Left ventricle myocardium inferior (tissue), 1 donor: ENCODE results near the gene STK39. TPM values are rescaled to one million over a fixed set of nuclear protein-coding genes. Genes with fewer than 3 reads are reported as not detected.

Experiments
- DNase-seq: peaks from one replicate; pipeline ENCODE4 v3.0.0-alpha.2; 2020
- H3K27ac ChIP-seq: fragments of 200-600 bp; replicated peaks from 2 replicates; pipeline ENCODE4 v1.8.0; 2021
- H3K27me3 ChIP-seq: fragments of 200-600 bp; 2 replicates; pipeline ENCODE4 v1.8.0; 2021; ENCODE audit warnings: low read depth
- H3K36me3 ChIP-seq: fragments of 200-600 bp; 2 replicates; pipeline ENCODE4 v1.8.0; 2021
- H3K4me1 ChIP-seq: fragments of 200-600 bp; 2 replicates; pipeline ENCODE4 v1.8.0; 2021
- H3K4me3 ChIP-seq: fragments of 200-600 bp; 2 replicates; pipeline ENCODE4 v1.8.0; 2021; ENCODE audit warnings: mild to moderate bottlenecking, moderate library complexity
- H3K9me3 ChIP-seq: fragments of 200-600 bp; replicated peaks from 2 replicates; pipeline ENCODE4 v1.8.0; 2021
- CTCF ChIP-seq: fragments of 200-600 bp; IDR thresholded peaks from 2 replicates; pipeline ENCODE4 v1.8.0; 2021; ENCODE audit warnings: antibody characterized with exemption, mild to moderate bottlenecking, borderline replicate concordance
- intact Hi-C: fragments of 100-400 bp; cut with micrococcal nuclease; formaldehyde crosslinking; loops from one replicate; pipeline ENCODE4 v1.11.0; 2022
- total RNA-seq: library from RNA; stranded (reverse); fragmentation: NEBNext Ultra II Directional; extraction: Animal tissue kit (Norgen Biotek cat#: 25700); gene quantifications from one replicate; pipeline ENCODE4 v1.2.1, GENCODE V29; 2021
- donor health status: DM: no; HTN: yes; CAD: no; lungs with severe emphysema.

Gene STK39
- total RNA-seq, 1 donor from 2014 or later: 23.2 TPM

- Histone ChIP-seq H3K9me3 (no peaks in the 10 kb centered on the region), H3K4me1 (no peaks in the 10 kb centered on the region), H3K4me3 (no peak overlapping the region), H3K36me3 (no peaks in the 10 kb centered on the region), H3K27ac (no peak overlapping the region), H3K27me3 (no peaks in the 10 kb centered on the region)
- intact Hi-C loops: no loop called here
- DNase-seq: no peak
- no peak for TF ChIP-seq CTCF
These were observed 301.6 kb downstream of the STK39 start for GRCh38 chr2:167945660-167946368.

GRCh38 chr2:167944825-167945659, 302.4 kb downstream of the STK39 start:
- no peaks in the 10 kb centered on the region for H3K4me1 ChIP-seq
- no peak for TF ChIP-seq CTCF
- H3K27ac ChIP-seq: no peak overlapping the region
- H3K27me3 ChIP-seq: no peaks in the 10 kb centered on the region
- H3K36me3 ChIP-seq: no peaks in the 10 kb centered on the region
- H3K4me3 ChIP-seq: no peak overlapping the region
- H3K9me3 ChIP-seq: no peaks in the 10 kb centered on the region
- DNase-seq: no peak
- intact Hi-C loops: no loop called here

- H3K9me3 ChIP-seq: no peaks in the 10 kb centered on the region
- H3K36me3 ChIP-seq: no peaks in the 10 kb centered on the region
- no peak for TF ChIP-seq CTCF
These were observed 303.5 kb downstream of the STK39 start for GRCh38 chr2:167943897-167944296.

GRCh38 chr2:167943368-167943767, 304.0 kb downstream of the STK39 start:
- H3K4me1 ChIP-seq: no peaks in the 10 kb centered on the region
- H3K36me3 ChIP-seq: no peaks in the 10 kb centered on the region
- DNase-seq: no peak
- H3K9me3 ChIP-seq: no peaks in the 10 kb centered on the region
- intact Hi-C loops: no loop called here
- no peak overlapping the region for H3K27ac ChIP-seq
- H3K27me3 ChIP-seq: peaks cover 7% of the 10 kb centered on the region
- no peak overlapping the region for H3K4me3 ChIP-seq
- no peak for TF ChIP-seq CTCF

More at GRCh38 chr2:167943897-167944296, 303.5 kb downstream of the STK39 start:
- Histone ChIP-seq H3K27me3 (peaks cover 5% of the 10 kb centered on the region), H3K4me3 (no peak overlapping the region), H3K4me1 (no peaks in the 10 kb centered on the region), H3K27ac (no peak overlapping the region)
- intact Hi-C loops: no loop called here
- no peak for DNase-seq

GRCh38 chr2:167942366-167943081, 304.9 kb downstream of the STK39 start:
- no peaks in the 10 kb centered on the region for H3K4me1 ChIP-seq

More at GRCh38 chr2:167942366-167943081, 304.9 kb downstream of the STK39 start:
- TF ChIP-seq CTCF: no peak
- Histone ChIP-seq H3K27ac (no peak overlapping the region), H3K9me3 (no peaks in the 10 kb centered on the region), H3K36me3 (no peaks in the 10 kb centered on the region), H3K27me3 (peaks cover 7% of the 10 kb centered on the region), H3K4me3 (no peak overlapping the region)
- intact Hi-C loops: no loop called here
- DNase-seq: no peak
